ENCODE measurements around the gene COL24A1. TPM values are rescaled to one million over a fixed set of nuclear protein-coding genes. Genes with fewer than 3 reads are reported as not detected.

COL24A1 gene
- total and polyA plus RNA-seq, 2 of the 13 experiments (the other 11 are each of a cell fraction or from before 2014, with no cell fraction given) = 0.04 to 0.13 TPM

GRCh38 chr1:86183810-86184209 lies 27.2 kb upstream of the COL24A1 start:
- Histone ChIP-seq H3K36me3 (replicated peaks in 1 of 2; ENCODE audit: control insufficient read depth in 1 of 2, insufficient read depth in 2 of 2, low read length in 2 of 2) (no peaks in the 10 kb centered on the region), H3K27ac (ENCODE audit: extremely low read length, insufficient read depth, low read length) (no peak overlapping the region), H4K20me1 (ENCODE audit: insufficient read depth, low read length) (no peaks in the 10 kb centered on the region), H3K9me3 (ENCODE audit: low read length) (no peaks in the 10 kb centered on the region), H2AFZ (ENCODE audit: low read length) (no peak overlapping the region), H3K4me3 (replicated peaks in 1 of 3; ENCODE audit: insufficient read depth in 1 of 3, low read depth in 2 of 3, low read length in 3 of 3) (no peak overlapping the region), H3K27me3 (ENCODE audit: control insufficient read depth in 1 of 2, insufficient read depth in 2 of 2, low read length in 2 of 2) (no peaks in the 10 kb centered on the region), H3K79me2 (ENCODE audit: insufficient read depth, low read length) (no peaks in the 10 kb centered on the region), H3K4me2 (ENCODE audit: low read depth, low read length) (no peak overlapping the region), H3K4me1 (ENCODE audit: insufficient read depth, low read length) (no peaks in the 10 kb centered on the region), H3K9ac (ENCODE audit: insufficient read depth, low read depth, low read length) (no peak overlapping the region)
- TF ChIP-seq HMGA1 (CRISPR knock-in tag; conservative IDR thresholded peaks at IDR 0.05) (no peak), SIN3B (IDR thresholded peaks at IDR 0.05; ENCODE audit: low read length) (no peak), ZSCAN25 (CRISPR knock-in tag; IDR thresholded peaks at IDR 0.05) (no peak), TBX3 (IDR thresholded peaks at IDR 0.05; ENCODE audit: borderline replicate concordance) (no peak), THAP7 (CRISPR knock-in tag; IDR thresholded peaks at IDR 0.05) (no peak), MXI1 (IDR thresholded peaks at IDR 0.05; ENCODE audit: borderline replicate concordance, low read depth, low read length) (no peak), BRD4 (CRISPR knock-in tag; IDR thresholded peaks at IDR 0.05) (no peak), ZNF616 (CRISPR knock-in tag; IDR thresholded peaks at IDR 0.05; ENCODE audit: low read depth) (no peak)
- TF ChIP-seq, protein P1, sequence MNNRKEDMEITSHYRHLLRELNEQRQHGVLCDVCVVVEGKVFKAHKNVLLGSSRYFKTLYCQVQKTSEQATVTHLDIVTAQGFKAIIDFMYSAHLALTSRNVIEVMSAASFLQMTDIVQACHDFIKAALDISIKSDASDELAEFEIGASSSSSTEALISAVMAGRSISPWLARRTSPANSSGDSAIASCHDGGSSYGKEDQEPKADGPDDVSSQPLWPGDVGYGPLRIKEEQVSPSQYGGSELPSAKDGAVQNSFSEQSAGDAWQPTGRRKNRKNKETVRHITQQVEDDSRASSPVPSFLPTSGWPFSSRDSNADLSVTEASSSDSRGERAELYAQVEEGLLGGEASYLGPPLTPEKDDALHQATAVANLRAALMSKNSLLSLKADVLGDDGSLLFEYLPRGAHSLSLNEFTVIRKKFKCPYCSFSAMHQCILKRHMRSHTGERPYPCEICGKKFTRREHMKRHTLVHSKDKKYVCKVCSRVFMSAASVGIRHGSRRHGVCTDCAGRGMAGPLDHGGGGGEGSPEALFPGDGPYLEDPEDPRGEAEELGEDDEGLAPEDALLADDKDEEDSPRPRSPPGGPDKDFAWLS (CRISPR knock-in tag; IDR thresholded peaks at IDR 0.05; ENCODE audit: borderline replicate concordance) = no peak
- FAIRE-seq = no peak
- no peak for DNase-seq (ENCODE audit: low spot score)
- BruUV-seq (replicated peaks) = no TSS peak
- WGBS (ENCODE audit: low lambda C conversion rate) = 7% methylated on average over 1 of the region's 1 CpG
- CTCF ChIA-PET (ENCODE audit: low intra/inter-chr PET ratio, low total read pairs) = no interaction called here
- ATAC-seq = no peak
- intact Hi-C loops (cut with micrococcal nuclease; ENCODE audit: unreplicated experiment) (no loop called here), in situ Hi-C loops (cut with HindIII; ENCODE audit: extremely low pct_ligation_motif_present, low pct_unique_long_range_greater_than_20kb) (no loop called here)
- POLR2A ChIA-PET = no interaction called here
